ENCODE data around the gene GPR139.

The GPR139 gene

DNA sequence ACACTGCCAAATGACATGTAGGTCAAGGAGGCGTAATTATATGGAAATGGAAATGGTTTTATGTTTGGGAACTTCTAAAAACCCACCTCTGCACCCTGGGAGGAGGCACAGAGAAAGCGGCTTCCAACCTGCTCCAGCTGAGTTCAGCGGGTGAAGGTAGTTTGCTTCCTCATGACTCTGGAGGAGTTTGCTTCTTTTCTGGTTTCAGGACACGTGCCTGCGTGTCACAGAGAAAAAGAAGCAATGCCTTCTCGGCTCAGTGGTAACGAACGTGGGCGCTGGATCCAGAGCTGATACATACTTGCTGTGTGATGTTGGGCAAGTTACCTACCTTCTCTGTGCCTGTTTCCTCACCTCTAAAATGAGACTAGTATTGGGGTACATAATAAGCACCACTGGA lies 22.1 kb downstream of the GPR139 start:
- DNase-seq: no peak

DNA sequence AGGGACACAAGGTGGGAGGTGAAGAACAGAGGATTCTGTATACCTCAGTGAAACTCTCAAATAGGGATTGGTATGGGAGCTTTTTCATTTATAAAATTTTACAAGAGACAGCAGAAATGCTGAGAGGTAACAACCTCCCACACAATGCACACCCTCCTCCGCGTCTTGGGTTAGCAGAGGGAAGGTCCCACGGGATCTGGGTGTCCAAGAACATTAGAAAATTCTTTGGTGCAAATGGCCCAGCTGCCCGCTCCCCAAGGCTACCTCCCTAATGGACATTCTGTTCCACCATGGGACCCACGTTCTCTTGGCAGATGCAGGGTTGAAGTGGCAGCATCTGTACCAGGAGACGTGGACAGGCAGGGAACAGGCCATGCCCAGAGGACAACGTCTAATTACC lies 22.5 kb downstream of the GPR139 start:
- no peak for DNase-seq

DNA sequence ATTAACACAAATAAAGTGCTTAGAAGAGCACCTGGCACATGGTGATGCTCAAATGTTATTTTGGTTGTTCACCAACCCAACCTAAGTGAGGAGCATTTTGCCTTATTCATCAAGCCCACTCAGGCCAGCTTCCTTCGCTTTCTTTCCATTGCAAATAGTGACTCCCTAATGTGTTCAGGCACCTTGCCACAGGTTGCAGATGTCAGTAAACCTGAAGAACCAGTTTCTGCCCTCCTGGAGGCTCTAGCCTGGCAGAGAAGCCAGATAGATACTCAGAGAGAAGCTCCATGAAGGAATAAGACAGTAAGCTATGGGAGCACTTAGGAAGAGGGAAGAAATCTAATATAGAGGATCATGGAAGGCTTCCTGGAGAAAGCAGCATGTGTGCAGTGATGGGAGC lies 23.9 kb downstream of the GPR139 start:
- DNase-seq: no peak

DNA sequence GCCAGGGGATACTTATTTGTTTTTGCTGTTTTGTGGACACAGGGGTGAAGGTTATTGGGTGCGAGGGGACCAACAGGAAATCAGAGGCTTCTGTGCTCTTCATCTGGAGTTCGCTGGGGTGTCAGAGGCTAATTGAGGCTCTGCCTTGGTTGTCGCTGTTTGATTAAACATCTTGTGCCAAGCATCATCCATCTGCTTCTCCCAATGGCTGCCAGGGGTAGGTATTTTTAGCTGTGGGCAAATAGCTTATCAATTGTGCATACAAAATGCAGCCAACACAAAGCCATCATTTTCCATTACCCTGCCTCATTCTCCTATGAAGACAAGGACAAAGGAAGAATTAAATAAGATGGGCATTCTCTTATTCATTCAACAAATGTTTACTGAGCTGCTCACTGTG lies 27.8 kb downstream of the GPR139 start:
- DNase-seq: no peak

DNA sequence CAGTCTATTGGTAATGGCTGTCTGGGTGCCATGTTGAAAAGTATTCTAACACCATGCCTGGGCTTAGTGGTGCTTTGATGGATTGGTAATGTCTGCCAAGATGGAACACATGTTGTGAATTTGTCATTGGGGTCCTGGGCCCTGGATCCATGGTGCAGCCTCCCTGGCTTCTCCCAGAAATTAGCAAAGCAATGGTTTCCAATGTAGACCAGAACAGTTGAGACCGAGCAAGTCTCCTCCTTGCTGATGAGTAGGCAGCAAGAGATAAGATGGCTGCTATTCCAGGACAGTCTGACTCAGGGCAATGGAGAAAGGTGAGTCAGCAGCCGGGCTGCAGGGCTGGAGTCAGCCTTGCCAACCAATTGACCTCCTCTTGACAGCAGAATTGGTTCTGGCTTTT lies 30.8 kb downstream of the GPR139 start:
- DNase-seq: no peak

DNA sequence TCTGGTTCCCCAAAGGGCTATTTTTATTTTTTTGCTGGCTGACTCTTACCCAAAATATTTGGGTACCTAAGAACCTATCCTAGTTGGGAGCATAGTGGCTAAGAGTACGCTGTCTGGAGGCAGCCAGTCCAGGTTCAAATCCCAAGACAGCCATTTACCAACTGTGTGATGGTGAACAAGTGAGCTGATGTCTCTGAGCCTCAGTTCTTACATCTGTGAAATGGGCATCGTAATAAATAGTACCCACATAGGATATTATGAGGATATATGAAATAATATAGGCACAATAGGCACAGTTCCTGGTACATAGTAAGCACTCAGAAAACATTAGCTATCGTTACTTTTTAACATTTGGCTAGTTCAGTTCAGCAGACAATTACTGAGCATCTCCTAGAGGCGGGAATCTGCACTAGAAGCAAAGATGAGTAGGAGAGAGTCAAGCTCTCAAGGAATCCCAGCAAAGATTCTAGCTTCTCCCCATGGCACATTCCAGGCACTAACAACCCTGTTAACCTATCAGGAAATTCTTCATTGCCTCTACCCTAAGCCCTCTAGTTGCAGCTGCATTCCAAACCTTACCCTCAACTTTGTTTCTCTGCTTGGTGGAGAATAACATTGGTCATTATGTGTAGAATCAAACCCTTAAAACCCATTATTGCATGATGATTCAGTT lies 31.6 kb downstream of the GPR139 start:
- DNase-seq: no peak

DNA sequence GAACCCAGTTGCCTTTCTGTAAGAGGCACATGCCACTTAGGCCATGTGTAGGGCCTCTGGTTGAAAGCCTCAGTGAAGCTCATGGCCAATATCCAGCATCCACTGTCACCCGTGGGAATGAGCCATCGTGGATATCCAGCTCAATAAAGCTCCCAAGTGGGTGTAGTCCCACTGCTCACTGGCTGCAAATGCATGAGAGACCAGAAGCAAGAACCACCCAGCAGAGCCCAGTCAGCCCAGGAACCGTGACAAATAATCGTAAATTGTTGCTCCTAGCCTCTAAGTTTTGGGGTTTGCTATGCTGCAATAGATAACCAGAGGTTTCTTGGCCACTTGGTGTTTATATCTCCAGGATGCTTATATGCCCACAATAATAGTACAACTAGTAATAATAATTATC lies 33.7 kb downstream of the GPR139 start:
- no peak for DNase-seq

DNA sequence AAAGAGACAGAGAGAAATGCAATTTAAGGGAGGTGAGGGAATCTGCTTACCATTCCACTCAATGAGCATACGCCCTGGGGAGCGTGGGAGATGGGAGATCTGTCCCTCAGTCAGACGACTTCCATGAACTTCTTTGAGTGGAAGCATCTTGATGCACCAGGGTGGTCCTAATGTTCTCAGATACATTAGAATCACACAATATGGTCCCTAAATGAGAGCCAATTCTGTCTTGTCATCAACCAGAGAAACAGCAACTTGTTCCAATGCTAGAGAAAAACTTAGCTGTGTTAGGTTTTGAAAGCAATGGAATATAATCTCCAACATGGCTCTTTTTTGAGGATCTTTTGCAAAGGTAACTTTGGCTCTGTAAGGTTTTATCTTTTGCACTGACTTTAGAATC lies 44.1 kb downstream of the GPR139 start:
- no peak for DNase-seq

DNA sequence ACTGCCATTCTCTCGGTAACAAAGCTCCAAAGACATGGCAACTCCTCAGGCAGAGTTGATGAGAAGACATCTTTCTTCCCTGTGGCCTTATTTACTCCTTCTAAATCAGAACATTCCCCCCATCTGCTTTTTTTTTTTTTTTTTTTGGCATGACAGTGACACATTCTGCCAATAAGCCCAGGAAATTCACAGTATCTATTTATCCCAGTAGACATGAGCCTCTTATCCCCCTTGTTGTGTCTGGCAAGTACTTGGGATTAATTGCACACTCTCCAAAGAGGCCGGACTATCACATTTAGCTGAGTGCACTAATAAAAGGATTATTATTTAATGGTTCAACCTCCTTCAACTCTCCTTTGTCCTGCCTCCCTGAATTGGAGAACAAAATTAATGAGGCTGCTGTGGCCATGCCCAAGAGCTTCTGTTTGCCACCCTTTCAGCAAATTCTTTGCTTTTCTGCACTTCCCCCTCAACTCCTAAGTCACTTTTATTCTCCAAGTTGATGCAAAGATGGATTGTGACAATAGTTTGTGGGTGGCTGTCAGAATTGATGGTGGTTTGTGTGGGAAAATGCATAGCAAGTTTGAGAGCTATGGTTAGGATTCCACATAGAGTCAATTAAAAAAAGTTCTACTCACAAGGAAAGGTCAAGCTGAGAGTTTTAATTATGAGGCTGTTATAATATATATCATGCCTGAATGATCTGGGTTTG lies 47.2 kb downstream of the GPR139 start:
- no peak for DNase-seq

DNA sequence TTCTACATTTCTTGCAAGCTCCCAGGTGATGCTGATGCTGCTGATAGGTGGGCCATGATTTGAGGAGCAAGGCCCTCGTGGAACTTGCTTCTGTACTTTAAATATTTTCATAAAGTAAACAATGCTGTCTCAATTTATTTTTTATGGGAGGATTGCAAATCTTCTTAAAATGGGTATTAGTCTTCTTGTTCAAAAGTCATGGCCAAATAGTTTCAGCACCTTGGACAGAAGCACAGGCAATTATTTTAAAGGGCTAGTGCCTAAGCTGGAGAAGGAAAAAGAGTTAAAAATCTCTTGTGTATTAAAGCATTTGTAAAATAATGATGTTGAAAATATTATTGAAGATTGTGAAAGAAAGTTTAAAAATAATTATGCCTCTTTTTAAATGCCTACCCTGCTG lies 50.5 kb downstream of the GPR139 start:
- no peak for DNase-seq

DNA sequence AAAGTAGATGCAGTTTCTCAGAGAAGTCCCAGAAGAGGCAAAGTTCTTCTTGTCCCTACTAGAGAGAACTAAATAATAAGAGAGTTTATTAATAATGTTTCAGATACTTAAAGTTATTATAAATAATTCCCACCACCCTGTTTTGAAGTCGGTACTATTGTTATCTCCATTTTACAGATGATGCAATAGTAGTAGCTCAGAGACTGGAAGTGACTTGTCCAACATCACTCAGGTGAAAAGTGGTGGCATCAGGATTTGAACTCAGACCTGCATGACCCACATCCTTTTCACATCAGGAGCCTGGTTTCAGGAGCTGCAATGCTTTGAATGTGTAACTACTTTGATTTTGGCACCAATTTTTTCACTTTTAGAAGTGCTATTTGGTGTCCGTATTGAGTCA lies 52.7 kb downstream of the GPR139 start:
- no peak for DNase-seq

DNA sequence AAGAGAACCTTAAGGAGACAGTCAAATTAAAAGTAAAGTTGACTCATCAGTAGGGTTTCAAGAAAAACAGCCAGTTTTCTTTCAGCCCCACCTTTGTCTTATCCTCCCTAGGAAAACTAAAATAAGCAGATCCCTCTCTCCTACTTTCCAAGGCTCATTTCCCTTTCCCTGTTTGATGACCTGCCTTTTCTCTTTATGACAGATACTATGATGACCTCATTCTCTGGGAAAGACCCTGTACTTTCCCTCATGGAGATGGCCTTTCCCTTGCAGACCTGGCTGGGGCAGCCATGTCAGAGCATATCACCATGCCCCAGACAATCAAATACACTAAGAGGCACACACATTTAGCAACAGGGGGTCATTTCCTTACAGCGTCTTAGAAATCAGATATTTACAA lies 53.6 kb downstream of the GPR139 start:
- DNase-seq: no peak

DNA sequence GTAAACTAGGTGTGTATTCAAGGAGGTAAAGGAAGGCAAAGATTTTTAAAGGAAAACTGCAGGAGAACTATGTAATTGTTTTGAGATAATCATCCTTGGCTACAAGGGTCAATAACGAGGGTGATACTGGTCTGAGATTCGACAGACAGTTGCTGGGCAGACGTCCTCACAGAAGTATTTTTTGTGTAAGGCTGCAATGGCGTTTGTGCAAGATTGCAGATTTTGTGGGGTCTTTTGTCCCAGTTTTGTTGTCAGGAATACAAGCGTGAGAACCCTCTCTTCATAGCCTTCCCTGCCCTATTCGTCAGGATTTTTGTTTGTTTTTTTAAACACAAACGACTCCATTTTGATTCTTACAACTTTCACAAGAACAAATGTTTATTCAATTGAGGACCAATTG lies 57.5 kb downstream of the GPR139 start:
- no peak for DNase-seq

DNA sequence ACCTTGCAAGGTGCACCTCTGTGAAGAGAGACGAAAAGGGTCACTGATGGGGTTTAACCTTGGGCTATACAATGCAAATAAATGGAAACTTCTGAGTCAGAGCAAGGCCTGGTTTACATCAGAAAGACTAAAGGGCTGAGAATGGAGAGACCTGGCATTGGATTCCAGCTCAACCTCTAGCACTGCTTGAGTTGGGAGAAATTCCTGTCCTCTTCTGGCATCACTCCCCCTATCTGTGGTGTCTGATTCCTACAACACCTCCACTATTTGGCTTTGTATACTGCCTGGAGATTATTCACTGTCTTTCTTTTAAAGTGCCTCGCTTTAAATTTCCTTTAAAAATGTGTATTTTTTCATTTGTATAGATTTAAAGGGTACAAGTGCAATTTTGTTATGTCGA lies 68.8 kb downstream of the GPR139 start:
- DNase-seq: no peak

DNA sequence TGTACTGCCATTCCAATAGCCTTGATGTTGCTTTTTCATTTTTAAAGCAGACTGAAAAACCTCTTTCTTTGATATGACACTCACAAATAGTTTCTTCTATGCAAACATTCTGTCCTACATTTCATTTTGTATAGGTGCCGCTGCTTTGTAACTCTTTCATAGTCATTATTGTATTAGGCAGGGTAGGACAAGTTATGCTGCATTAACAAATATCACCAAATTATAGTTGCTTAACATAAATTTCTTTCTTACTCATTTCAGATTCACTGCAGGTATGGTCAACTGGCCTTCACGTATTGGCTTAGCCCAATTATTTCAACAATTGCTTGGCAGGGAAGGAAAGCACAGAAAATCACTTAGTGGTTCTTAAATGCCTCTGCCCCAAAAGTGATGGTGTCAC lies 70.8 kb downstream of the GPR139 start:
- DNase-seq: no peak

DNA sequence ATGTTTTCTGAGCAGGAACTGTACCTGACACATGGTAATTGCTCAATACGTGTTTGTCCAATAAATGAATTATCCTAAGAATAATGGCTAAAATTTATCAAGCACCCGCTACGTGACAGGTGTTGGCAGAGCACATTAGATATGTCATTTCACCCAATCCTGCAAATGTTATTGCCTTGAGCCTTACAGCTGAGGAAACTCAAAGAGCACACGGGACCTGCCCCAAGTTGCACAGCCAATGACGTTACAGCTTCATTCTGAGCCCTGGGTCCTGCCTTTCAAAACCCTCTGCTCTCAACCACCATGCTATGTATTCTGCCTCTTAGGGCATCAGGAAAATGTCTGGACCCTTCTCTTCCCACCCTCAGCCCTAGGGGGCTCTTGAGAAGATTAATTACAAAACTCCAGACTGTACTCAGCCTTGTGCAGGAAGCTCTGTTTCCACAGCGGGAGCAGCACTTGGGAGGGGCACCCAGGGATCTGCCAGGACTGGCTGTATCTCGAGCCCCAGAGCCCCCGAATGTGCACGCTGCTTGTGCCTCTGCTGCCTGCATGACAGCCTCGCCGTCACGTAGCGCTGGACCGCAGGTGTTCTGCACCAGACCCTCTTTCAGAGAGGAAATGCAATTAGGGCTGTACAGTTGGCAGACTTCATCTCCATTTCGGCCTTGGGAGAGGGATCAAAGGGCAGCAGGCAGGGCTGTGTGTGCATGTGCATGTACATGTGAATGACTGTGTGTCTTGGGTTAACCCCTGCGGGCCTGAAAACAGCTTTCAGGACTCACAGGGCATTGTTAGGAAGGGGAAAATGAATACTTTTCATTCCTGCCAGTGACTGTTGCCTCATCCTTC lies 71.6 kb downstream of the GPR139 start:
- no peak for DNase-seq

DNA sequence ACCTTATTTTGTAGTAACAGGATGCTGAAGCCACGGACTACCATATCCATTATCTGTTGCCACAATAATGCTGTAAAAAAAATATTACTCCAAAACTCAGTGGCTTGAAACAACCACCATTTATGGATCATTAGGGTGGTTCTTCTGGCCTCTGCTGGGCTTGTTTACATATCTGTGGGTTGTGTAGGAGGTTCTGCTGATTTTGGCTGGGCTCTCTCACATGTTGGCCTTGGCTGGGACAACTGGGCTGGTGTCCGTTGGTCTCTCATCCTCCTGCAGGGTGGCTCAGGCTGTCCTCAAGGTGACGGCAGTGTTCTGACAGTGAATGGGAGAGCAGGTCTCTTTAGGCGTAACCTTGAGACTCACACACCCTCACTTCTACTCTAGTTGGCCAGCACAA lies 76.0 kb downstream of the GPR139 start:
- no peak for DNase-seq

DNA sequence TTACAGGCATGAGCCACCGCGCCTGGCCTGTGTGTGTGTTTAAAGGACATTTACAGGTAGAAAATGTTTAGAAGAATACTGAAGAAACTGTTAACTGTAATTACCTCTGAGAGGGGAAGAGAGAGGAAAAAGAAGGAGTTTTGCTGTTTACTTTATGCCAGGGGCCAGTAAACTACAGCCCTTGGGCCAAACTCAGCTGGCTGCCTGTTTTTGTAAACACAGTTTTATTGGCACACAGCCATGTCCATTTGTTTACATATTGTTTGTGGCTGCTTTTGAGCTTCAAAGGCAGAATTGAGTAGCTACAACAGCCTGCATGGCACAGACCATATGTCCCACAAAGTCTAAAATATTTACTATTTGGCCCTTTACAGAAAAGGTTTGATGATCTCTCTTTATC lies 76.4 kb downstream of the GPR139 start:
- DNase-seq: no peak

DNA sequence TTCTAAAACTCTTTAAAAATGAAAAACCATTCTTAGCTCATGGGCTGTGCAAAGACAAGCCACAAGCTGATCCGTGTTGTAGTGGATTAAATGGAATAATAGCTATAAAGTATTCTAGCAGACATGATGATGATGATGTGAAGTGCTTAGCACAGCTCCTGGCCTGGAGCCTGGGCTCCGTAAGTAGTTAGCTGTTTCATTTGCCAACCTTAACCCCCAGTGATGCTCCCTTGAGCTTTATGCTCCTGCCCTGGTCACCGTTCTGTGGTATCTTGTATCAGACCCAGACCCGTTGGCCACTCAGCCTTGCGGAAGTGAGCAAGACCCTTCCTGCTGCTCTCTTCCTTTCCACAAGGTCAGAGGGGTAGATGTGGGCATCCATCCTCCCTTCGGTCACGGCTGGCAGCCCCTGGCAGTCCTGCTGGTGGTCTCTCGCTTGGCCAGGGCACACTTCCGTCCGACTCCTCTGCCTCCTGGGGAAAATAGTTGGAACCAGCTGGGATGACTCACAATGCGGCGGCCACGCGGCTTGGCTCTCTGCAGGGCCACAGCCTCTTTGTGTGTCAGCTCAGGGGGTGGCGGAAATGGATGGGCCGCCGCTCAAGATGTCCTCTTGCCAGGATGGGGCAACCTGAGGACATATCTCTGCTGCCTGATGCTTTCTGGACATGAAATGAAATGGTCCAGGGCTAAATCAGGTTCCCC lies 79.1 kb downstream of the GPR139 start:
- DNase-seq: no peak

DNA sequence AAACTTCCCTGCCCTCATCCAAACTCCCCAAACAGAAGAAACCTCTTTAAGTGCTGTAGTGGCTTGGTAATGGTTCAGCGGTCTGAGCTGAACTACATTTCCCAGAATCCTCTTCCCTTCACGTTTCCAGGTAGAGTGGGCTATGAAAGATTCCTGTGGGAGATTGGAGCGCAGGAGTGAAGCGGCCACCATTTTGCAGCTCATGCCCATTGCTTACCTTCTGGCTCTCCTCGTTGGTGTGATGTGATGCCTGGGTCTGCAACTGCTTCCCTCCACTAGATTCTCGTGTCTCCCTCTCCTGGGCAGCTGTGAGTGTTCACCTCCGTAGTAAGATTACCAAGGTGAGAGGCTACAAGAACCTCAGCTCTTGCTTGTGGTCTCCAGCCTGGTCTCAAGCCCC lies 82.1 kb downstream of the GPR139 start:
- DNase-seq: no peak

DNA sequence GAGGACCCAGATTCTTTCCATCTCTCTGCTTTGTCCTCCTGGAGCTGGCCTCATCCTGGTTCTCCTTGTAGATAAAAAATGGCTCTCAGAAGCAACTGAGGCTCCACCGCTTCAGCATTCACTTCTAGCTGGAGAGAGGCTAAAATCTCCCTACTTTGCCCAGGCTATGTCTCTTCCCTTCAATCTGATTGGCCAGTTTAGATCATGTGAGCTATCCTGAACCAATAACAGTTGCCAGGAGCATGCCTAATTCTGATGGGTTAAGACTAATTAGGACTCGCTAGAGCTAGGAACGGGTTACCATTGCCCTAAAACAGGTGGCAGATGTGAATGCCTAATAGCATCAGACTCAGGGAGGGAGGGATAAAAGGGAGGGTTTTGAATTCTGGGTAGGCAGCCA lies 89.6 kb downstream of the GPR139 start:
- DNase-seq: no peak

Measured in cortex of kidney (tissue), 1 donor.